ENCODE data around the gene NID1.

NID1 gene

GRCh38 chr1:236065509-236066005, 667 bp upstream of the NID1 start:
- no peak for DNase-seq (ENCODE audit: low spot score)

GRCh38 chr1:236063919-236064673, 794 bp downstream of the NID1 start:
- DNase-seq (ENCODE audit: low spot score): peak; percentile 79

- no peak for DNase-seq (ENCODE audit: low spot score)
These were observed 1.4 kb downstream of the NID1 start for GRCh38 chr1:236063551-236063918.

- DNase-seq (ENCODE audit: low spot score): no peak
These were observed 4.6 kb downstream of the NID1 start for GRCh38 chr1:236060286-236060685.

GRCh38 chr1:236059011-236059410, 5.9 kb downstream of the NID1 start:
- DNase-seq (ENCODE audit: low spot score): no peak

GRCh38 chr1:236058141-236058934, 6.6 kb downstream of the NID1 start:
- DNase-seq (ENCODE audit: low spot score): no peak

GRCh38 chr1:236057546-236057945, 7.3 kb downstream of the NID1 start:
- no peak for DNase-seq (ENCODE audit: low spot score)

GRCh38 chr1:236052232-236052993, 12.5 kb downstream of the NID1 start:
- no peak for DNase-seq (ENCODE audit: low spot score)

- no peak for DNase-seq (ENCODE audit: low spot score)
These were observed 13.6 kb downstream of the NID1 start for GRCh38 chr1:236051242-236051791.

- no peak for DNase-seq (ENCODE audit: low spot score)
These were observed 19.1 kb downstream of the NID1 start for GRCh38 chr1:236045771-236046170.

- DNase-seq (ENCODE audit: low spot score): no peak
These were observed 20.5 kb downstream of the NID1 start for GRCh38 chr1:236044341-236044740.

GRCh38 chr1:236041631-236042618, 23.0 kb downstream of the NID1 start:
- DNase-seq (ENCODE audit: low spot score): no peak

GRCh38 chr1:236039740-236040685, 24.9 kb downstream of the NID1 start:
- DNase-seq (ENCODE audit: low spot score): peak; percentile 80

GRCh38 chr1:236038034-236038433, 26.9 kb downstream of the NID1 start:
- DNase-seq (ENCODE audit: low spot score): no peak

- no peak for DNase-seq (ENCODE audit: low spot score)
These were observed 29.2 kb downstream of the NID1 start for GRCh38 chr1:236035681-236036101.

GRCh38 chr1:236033336-236033735, 31.6 kb downstream of the NID1 start:
- DNase-seq (ENCODE audit: low spot score): no peak

GRCh38 chr1:236030534-236030933, 34.4 kb downstream of the NID1 start:
- no peak for DNase-seq (ENCODE audit: low spot score)

GRCh38 chr1:236029428-236029940, 35.4 kb downstream of the NID1 start:
- no peak for DNase-seq (ENCODE audit: low spot score)

- no peak for DNase-seq (ENCODE audit: low spot score)
These were observed 37.8 kb downstream of the NID1 start for GRCh38 chr1:236027104-236027503.

- no peak for DNase-seq (ENCODE audit: low spot score)
These were observed 39.1 kb downstream of the NID1 start for GRCh38 chr1:236025836-236026235.
